ENCODE data around the gene CES2.
A peak's percentile ranks its signal among the peaks of the same experiment; 100 is the strongest.

The CES2 gene

DNA sequence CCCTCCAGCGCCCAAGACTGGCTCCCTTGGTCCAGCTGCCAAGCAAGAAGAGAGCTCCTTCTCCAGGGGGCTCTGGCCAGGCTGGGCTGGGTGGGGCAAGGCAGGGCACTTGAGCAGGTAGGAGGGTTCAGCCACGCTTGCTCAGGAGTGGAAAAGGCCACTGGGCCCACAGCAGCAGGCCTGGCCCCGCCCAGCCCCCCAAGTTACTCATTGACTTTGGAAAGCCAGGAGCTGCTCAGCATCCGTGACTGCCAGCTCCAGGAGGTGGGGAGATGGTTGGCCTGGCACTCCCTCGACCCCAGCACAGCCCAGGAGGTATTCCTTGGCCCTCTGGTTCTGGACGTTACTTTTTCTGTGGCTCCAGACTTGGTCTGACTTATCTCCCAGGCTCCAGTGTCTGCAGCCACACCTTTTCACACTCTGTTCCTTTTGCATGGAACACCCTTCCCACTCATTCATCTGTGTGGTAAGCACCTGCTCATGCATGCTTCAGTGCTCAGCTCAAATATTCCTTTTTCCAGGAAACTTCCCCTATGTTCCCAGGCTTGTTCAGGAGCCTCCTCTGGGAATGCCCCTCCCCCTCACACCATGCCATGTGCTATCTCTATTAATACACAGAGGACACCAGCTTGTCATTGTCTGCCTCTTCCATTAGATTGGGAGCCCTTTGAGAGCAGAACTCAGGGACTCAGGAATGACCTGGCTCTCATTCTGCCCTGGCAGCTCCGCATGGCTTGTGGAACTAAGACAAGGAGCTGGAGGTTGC is 16.3 kb upstream of the CES2 start, which contains the start of gene CDH16:
Gene CDH16 (minus strand): TSS at position 83 of the 766 bp plus-strand sequence. CDS start 820 bp downstream, outside the sequence.
- no peak for TF ChIP-seq ZNF565 (CRISPR knock-in tag; conservative IDR thresholded peaks at IDR 0.05; ENCODE audit: low read depth)
- no peak for TF ChIP-seq ZNF8 (CRISPR knock-in tag; IDR thresholded peaks at IDR 0.05)
- no peak for TF ChIP-seq OSR1 (CRISPR knock-in tag; IDR thresholded peaks at IDR 0.05)
- no peak for TF ChIP-seq PPARA (CRISPR knock-in tag; IDR thresholded peaks at IDR 0.05; ENCODE audit: borderline replicate concordance)
- no peak for TF ChIP-seq TCF4 (CRISPR knock-in tag; IDR thresholded peaks at IDR 0.05; ENCODE audit: borderline replicate concordance)
- no peak for ATAC-seq

DNA sequence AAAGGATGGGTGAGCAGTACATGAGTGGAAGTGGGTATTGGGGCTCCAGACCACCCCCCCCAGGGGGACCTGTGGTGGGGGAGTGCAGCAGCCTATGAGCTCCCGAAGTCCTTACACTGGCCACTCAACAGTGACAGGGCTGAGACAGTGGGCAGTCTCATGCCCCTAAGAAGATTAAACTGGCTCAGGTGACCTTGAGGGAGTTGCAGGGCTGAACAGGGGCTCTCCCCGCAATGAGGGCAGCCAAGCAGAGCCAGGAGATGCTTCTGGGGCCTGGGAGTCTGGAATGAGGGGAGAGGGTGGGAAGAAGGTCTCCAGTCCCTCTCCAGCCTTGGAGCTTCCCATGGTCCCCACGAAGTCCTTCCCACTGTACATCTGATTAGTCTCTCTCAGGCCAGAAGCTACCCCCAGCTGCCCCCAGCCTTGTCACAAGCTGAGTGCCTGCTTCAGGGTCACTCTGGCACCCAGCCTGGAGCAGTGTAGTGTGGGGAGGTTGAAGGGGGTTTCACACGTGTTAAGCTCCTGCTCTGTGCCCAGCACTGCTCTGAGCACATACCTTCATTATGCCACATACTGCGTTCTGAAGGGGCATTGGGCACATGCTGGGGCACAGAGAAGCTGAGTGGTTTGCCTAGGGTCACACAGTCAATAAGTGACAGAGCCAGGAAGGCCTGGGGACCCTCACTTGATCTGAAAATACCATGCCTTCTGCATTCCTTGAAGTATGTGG is 15.6 kb upstream of the CES2 start:
- no peak; the same call in 2 of the 3 replicates for ATAC-seq
- TF ChIP-seq ZFP30 (CRISPR knock-in tag; IDR thresholded peaks at IDR 0.05) (no peak), CSRNP3 (CRISPR knock-in tag; IDR thresholded peaks at IDR 0.05) (no peak), TOX (CRISPR knock-in tag; IDR thresholded peaks at IDR 0.05; ENCODE audit: borderline replicate concordance) (no peak)

GRCh38 chr16:66920299-66920590 is 15.1 kb upstream of the CES2 start:
- TF ChIP-seq ESRRG (CRISPR knock-in tag; IDR thresholded peaks at IDR 0.05) (no peak), PPARA (CRISPR knock-in tag; IDR thresholded peaks at IDR 0.05; ENCODE audit: borderline replicate concordance) (no peak), SNAI2 (CRISPR knock-in tag; IDR thresholded peaks at IDR 0.05) (no peak), ZNF565 (CRISPR knock-in tag; conservative IDR thresholded peaks at IDR 0.05; ENCODE audit: low read depth) (no peak), BACH2 (CRISPR knock-in tag; IDR thresholded peaks at IDR 0.05; ENCODE audit: borderline replicate concordance) (no peak), ZFP30 (CRISPR knock-in tag; IDR thresholded peaks at IDR 0.05) (no peak), TCF4 (CRISPR knock-in tag; IDR thresholded peaks at IDR 0.05; ENCODE audit: borderline replicate concordance) (no peak), ISL1 (CRISPR knock-in tag; IDR thresholded peaks at IDR 0.05) (no peak), ZC3H10 (CRISPR knock-in tag; IDR thresholded peaks at IDR 0.05) (no peak), GLIS3 (CRISPR knock-in tag; IDR thresholded peaks at IDR 0.05) (no peak), ZFP3 (CRISPR knock-in tag; IDR thresholded peaks at IDR 0.05) (no peak), RARB (CRISPR knock-in tag; IDR thresholded peaks at IDR 0.05) (no peak), ZNF70 (CRISPR knock-in tag; IDR thresholded peaks at IDR 0.05) (no peak), ARNTL (CRISPR knock-in tag; IDR thresholded peaks at IDR 0.05; ENCODE audit: borderline replicate concordance, low read depth) (no peak)
- TF ChIP-seq, protein P1, sequence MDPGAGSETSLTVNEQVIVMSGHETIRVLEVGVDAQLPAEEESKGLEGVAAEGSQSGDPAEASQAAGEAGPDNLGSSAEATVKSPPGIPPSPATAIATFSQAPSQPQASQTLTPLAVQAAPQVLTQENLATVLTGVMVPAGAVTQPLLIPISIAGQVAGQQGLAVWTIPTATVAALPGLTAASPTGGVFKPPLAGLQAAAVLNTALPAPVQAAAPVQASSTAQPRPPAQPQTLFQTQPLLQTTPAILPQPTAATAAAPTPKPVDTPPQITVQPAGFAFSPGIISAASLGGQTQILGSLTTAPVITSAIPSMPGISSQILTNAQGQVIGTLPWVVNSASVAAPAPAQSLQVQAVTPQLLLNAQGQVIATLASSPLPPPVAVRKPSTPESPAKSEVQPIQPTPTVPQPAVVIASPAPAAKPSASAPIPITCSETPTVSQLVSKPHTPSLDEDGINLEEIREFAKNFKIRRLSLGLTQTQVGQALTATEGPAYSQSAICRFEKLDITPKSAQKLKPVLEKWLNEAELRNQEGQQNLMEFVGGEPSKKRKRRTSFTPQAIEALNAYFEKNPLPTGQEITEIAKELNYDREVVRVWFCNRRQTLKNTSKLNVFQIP (CRISPR knock-in tag; IDR thresholded peaks at IDR 0.05; ENCODE audit: borderline replicate concordance, low read depth): no peak
- TF ChIP-seq, protein P2, sequence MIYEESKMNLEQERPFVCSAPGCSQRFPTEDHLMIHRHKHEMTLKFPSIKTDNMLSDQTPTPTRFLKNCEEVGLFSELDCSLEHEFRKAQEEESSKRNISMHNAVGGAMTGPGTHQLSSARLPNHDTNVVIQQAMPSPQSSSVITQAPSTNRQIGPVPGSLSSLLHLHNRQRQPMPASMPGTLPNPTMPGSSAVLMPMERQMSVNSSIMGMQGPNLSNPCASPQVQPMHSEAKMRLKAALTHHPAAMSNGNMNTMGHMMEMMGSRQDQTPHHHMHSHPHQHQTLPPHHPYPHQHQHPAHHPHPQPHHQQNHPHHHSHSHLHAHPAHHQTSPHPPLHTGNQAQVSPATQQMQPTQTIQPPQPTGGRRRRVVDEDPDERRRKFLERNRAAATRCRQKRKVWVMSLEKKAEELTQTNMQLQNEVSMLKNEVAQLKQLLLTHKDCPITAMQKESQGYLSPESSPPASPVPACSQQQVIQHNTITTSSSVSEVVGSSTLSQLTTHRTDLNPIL (CRISPR knock-in tag; IDR thresholded peaks at IDR 0.05; ENCODE audit: low read depth): no peak
- ATAC-seq: peak; percentile 35

GRCh38 chr16:66920924-66921680 is 14.2 kb upstream of the CES2 start:
- ATAC-seq: no peak
- TF ChIP-seq ZNF70 (CRISPR knock-in tag; IDR thresholded peaks at IDR 0.05) (no peak), ZFP30 (CRISPR knock-in tag; IDR thresholded peaks at IDR 0.05) (no peak), OSR1 (CRISPR knock-in tag; IDR thresholded peaks at IDR 0.05) (no peak), RARB (CRISPR knock-in tag; IDR thresholded peaks at IDR 0.05) (no peak), ZFP3 (CRISPR knock-in tag; IDR thresholded peaks at IDR 0.05) (no peak), ZC3H10 (CRISPR knock-in tag; IDR thresholded peaks at IDR 0.05) (no peak), PPARA (CRISPR knock-in tag; IDR thresholded peaks at IDR 0.05; ENCODE audit: borderline replicate concordance) (no peak), ARNTL (CRISPR knock-in tag; IDR thresholded peaks at IDR 0.05; ENCODE audit: borderline replicate concordance, low read depth) (no peak), ZNF565 (CRISPR knock-in tag; conservative IDR thresholded peaks at IDR 0.05; ENCODE audit: low read depth) (no peak), SNAI2 (CRISPR knock-in tag; IDR thresholded peaks at IDR 0.05) (no peak), ISL1 (CRISPR knock-in tag; IDR thresholded peaks at IDR 0.05) (no peak), BACH2 (CRISPR knock-in tag; IDR thresholded peaks at IDR 0.05; ENCODE audit: borderline replicate concordance) (no peak), TSHZ2 (CRISPR knock-in tag; IDR thresholded peaks at IDR 0.05) (no peak), ESRRG (CRISPR knock-in tag; IDR thresholded peaks at IDR 0.05) (no peak)
- TF ChIP-seq, protein P1 (CRISPR knock-in tag; IDR thresholded peaks at IDR 0.05; ENCODE audit: borderline replicate concordance, low read depth): no peak

All from SK-N-SH treated with all-trans-retinoic acid at 6 μM for 48 hours (cell line).